Stomach smooth muscle (tissue), 2 donors: ENCODE data around the gene ATOH7.
"Not testable (repeated sequence)": the region's sequence is repeated elsewhere in the genome, so short reads cannot be mapped to it uniquely, and the experiment has no call there.

ENCODE experiments used
- H3K27ac ChIP-seq: one replicate; pipeline ENCODE4 v1.7.0; 2013; ENCODE audit warnings: mild to moderate bottlenecking, low read length, inconsistent platforms
- H3K27me3 ChIP-seq, 2 donors: one replicate each; pipeline ENCODE4 v1.7.0; 2013; ENCODE audit warnings: low read length in 2 of 2; ENCODE audit not compliant: insufficient read depth in 2 of 2, control insufficient read depth in 1 of 2
- H3K36me3 ChIP-seq, 2 donors: one replicate each; pipeline ENCODE4 v1.7.0; 2013; ENCODE audit warnings: low read length in 2 of 2; ENCODE audit not compliant: control insufficient read depth in 2 of 2, insufficient read depth in 2 of 2
- H3K4me1 ChIP-seq: one replicate; pipeline ENCODE4 v1.7.0; 2013; ENCODE audit warnings: low read length; ENCODE audit not compliant: control insufficient read depth, insufficient read depth
- H3K4me3 ChIP-seq, 2 donors: one replicate each; pipeline ENCODE4 v1.7.0; 2013; ENCODE audit warnings: low read length in 2 of 2
- H3K9ac ChIP-seq, 2 donors: one replicate each; pipeline ENCODE4 v1.7.0; 2013; ENCODE audit warnings: low read length in 2 of 2, mild to moderate bottlenecking in 1 of 2
- H3K9me3 ChIP-seq, 2 donors: one replicate each; pipeline ENCODE4 v1.7.0; 2013; ENCODE audit warnings: low read length in 2 of 2; ENCODE audit not compliant: control insufficient read depth in 2 of 2
- donor health status: healthy.
- donor health status: Pancreatic carcinoma.

The ATOH7 gene

GRCh38 chr10:68231817-68232251 lies at the start of gene ATOH7:
TSS of gene ATOH7 (minus strand) at chr10:68232113. CDS start at chr10:68231677, 436 bp downstream.
- Histone ChIP-seq H3K4me1 (peaks cover 8% of the 10 kb centered on the region), H3K9ac (peak within 1 kb of the TSS; percentile 65 to 84), H3K36me3 (no peaks in the 10 kb centered on the region), H3K27me3 (no peaks in the 10 kb centered on the region), H3K4me3 (peak within 1 kb of the TSS; percentile 83 to 87), H3K27ac (peak within 1 kb of the TSS; percentile 64), H3K9me3 (no peaks in the 10 kb centered on the region)

- Histone ChIP-seq H3K36me3 (no peaks in the 10 kb centered on the region), H3K4me1 (no peaks in the 10 kb centered on the region), H3K27ac (no peak overlapping the region), H3K9me3 (no peaks in the 10 kb centered on the region), H3K27me3 (no peaks in the 10 kb centered on the region), H3K4me3 (no peak overlapping the region), H3K9ac (no peak overlapping the region)
Measured at GRCh38 chr10:68280758-68281157, 48.8 kb upstream of the ATOH7 start.

DNA sequence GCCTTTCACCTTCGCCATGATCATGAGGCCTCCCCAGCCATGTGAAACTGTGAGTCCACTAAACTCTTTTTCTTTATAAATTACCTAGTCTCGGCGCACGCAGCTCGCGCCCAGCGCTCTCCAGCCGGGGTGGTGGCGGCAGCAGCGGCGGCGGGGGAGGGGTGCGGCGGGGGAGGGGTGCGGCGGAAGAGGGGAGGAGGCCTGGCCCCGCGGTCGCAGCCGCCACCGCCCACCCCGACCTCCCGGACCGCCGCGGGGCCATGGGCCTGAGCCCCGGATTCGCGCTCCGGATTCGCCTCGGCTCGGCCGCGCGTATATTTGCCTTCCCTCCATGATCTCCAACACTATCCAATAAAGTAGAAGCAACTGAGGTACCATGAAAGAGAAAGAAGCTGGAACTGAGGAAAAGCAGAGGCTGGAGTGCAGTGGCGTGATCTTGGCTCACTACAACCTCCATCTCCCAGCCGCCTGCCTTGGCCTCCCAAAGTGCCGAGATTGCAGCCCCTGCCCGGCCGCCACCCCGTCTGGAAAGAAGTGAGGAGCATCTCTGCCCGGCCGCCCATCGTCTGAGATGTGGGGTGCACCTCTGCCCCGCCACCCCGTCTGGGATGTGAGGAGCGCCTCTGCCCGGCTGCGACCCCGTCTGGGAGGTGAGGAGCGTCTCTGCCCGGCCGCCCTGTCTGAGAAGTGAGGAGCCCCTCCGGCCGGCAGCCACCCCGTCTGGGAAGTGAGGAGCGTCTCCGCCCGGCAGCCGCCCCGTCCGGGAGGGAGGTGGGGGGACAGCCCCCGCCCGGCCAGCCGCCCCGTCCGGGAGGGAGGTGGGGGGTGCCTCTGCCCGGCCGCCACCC lies 47.2 kb upstream of the ATOH7 start:
- H3K36me3 ChIP-seq, H3K4me3 ChIP-seq, H3K27me3 ChIP-seq, H3K9ac ChIP-seq, H3K27ac ChIP-seq, H3K9me3 ChIP-seq, H3K4me1 ChIP-seq: not testable (repeated sequence)

DNA sequence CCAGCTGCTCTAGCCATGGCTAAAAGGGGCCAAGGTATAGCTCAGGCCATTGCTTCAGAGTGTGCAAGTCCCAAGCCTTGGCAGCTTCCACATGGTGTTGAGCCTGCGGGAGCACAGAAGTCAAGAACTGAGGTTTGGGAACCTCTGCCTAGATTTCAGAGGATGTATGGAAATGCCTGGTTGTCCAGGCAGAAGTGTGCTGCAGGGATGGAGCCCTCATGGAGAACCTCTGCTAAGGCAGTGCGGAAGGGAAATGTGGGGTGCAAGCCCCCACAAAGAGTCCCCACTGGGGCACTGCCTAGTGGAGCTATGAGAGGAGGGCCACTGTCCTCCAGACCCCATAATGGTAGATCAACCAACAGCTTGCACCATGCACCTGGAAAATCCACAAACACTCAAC lies 45.9 kb upstream of the ATOH7 start:
- H3K27ac ChIP-seq, H3K9me3 ChIP-seq, H3K4me3 ChIP-seq: not testable (repeated sequence)

GRCh38 chr10:68276224-68276623 lies 44.3 kb upstream of the ATOH7 start:
- Histone ChIP-seq H3K4me3 (no peak overlapping the region), H3K4me1 (no peaks in the 10 kb centered on the region), H3K27me3 (no peaks in the 10 kb centered on the region), H3K36me3 (no peaks in the 10 kb centered on the region), H3K9me3 (no peaks in the 10 kb centered on the region), H3K9ac (no peak overlapping the region), H3K27ac (no peak overlapping the region)

More for the DNA sequence above, 45.9 kb upstream of the ATOH7 start:
- not testable (repeated sequence) for H3K36me3 ChIP-seq, H3K27me3 ChIP-seq, H3K9ac ChIP-seq, H3K4me1 ChIP-seq

- Histone ChIP-seq H3K4me3 (no peak overlapping the region), H3K9me3 (no peaks in the 10 kb centered on the region), H3K4me1 (no peaks in the 10 kb centered on the region), H3K27ac (no peak overlapping the region), H3K36me3 (no peaks in the 10 kb centered on the region), H3K9ac (no peak overlapping the region), H3K27me3 (no peaks in the 10 kb centered on the region)
Measured at GRCh38 chr10:68275600-68276126, 43.8 kb upstream of the ATOH7 start.

- H3K4me3 ChIP-seq = no peak overlapping the region
- no peak overlapping the region for H3K9ac ChIP-seq
- no peaks in the 10 kb centered on the region for H3K9me3 ChIP-seq
- no peaks in the 10 kb centered on the region for H3K36me3 ChIP-seq
- no peak overlapping the region for H3K27ac ChIP-seq
- no peaks in the 10 kb centered on the region for H3K27me3 ChIP-seq
- H3K4me1 ChIP-seq = no peaks in the 10 kb centered on the region
Measured at GRCh38 chr10:68272833-68273232, 40.9 kb upstream of the ATOH7 start.

- no peak overlapping the region for H3K4me3 ChIP-seq
- H3K27ac ChIP-seq = no peak overlapping the region
- no peak overlapping the region for H3K9ac ChIP-seq
- H3K27me3 ChIP-seq = no peaks in the 10 kb centered on the region
- no peaks in the 10 kb centered on the region for H3K36me3 ChIP-seq
- H3K9me3 ChIP-seq = no peaks in the 10 kb centered on the region
- H3K4me1 ChIP-seq = no peaks in the 10 kb centered on the region
Measured at GRCh38 chr10:68271196-68271882, 39.4 kb upstream of the ATOH7 start.

- Histone ChIP-seq H3K36me3 (no peaks in the 10 kb centered on the region), H3K9me3 (peaks cover 0 to 7% of the 10 kb centered on the region in 2 donors)
Measured at GRCh38 chr10:68269562-68270290, 37.8 kb upstream of the ATOH7 start.

DNA sequence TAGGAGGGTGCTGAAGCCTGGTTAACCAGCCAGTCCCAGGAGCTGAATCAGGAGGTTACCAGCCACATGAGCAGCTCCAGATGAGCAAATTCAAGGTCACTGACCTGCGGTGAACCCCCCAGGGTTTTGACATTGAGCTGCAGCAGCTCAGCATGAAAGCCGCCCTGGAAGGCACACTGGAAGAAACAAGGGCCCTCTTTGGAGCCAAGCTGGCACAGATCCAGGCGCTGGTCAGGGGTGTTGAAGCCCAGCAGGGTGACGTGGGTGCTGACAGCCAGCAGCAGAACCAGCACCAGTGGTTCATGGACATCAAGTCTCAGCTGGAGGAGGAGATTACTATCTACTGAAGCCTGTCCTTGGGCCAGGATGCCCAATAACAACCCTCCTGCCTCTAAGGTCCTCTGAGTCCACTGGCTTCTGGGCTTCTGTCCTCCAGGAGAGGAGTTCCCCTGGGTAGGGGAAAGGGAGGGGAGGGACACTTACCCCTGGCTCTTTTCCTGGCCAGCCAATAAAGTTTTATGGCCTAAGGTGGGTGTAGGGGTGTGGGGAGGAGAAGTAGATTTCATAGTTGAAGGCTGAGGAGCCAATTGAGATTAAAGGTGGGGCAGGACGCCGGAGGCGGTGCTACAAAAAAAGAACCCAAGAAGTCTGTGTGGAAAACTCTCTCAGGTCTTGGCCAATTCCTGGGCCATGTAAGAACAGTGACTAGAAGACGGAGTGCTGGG lies 29.4 kb upstream of the ATOH7 start:
- no peaks in the 10 kb centered on the region for H3K36me3 ChIP-seq
- no peak overlapping the region for H3K9ac ChIP-seq
- H3K4me3 ChIP-seq = no peak overlapping the region
- H3K27ac ChIP-seq = no peak overlapping the region
- no peaks in the 10 kb centered on the region for H3K27me3 ChIP-seq
- H3K4me1 ChIP-seq = no peaks in the 10 kb centered on the region
- peaks cover 0 to 7% of the 10 kb centered on the region in 2 donors for H3K9me3 ChIP-seq

More at GRCh38 chr10:68269562-68270290, 37.8 kb upstream of the ATOH7 start:
- Histone ChIP-seq H3K27me3 (no peaks in the 10 kb centered on the region), H3K4me1 (no peaks in the 10 kb centered on the region), H3K27ac (no peak overlapping the region), H3K4me3 (no peak overlapping the region), H3K9ac (no peak overlapping the region)
